PC-9 (cell line): Measurements from ENCODE around the gene RNF11. TPM values are rescaled to one million over a fixed set of nuclear protein-coding genes. Genes with fewer than 3 reads are reported as not detected.

ENCODE experiments used
- BruUV-seq: library from RNA; stranded (reverse); fragments of 400-500 nt; replicated peaks from 2 replicates; lab custom pipeline; 2021; lab: Mats Ljungman, UMichigan
- CTCF ChIA-PET: fragments of 300-600 bp; sonication (Branson Sonifier 250); formaldehyde crosslinking; loops from one replicate; lab custom pipeline; 2022; ENCODE audit warnings: antibody characterized with exemption; lab: Charles Lee
- POLR2A ChIA-PET: fragments of 300-600 bp; sonication (Branson Sonifier 250); formaldehyde crosslinking; loops from one replicate; lab custom pipeline; 2022; ENCODE audit warnings: antibody characterized with exemption; ENCODE audit not compliant: unreplicated experiment; lab: Charles Lee
- DNase-seq, 2 experiments: peaks; one replicate each; pipeline versions ENCODE4 v3.0.0 to v3.0.0-alpha.2; 2015 to 2022; ENCODE audit warnings: mixed read lengths in 1 of 2
- H2AFZ ChIP-seq: fragments of 200-600 bp; sonication (generic); 2 replicates; pipeline ENCODE4 v1.8.1; 2017; ENCODE audit warnings: antibody characterized with exemption
- H3F3A ChIP-seq: fragments of 200-600 bp; sonication (generic); 2 replicates; pipeline ENCODE4 v1.8.1; 2017; ENCODE audit warnings: antibody characterized with exemption, mild to moderate bottlenecking, low read depth; ENCODE audit not compliant: insufficient read depth
- H3K27ac ChIP-seq: fragments of 200-600 bp; sonication (generic); 2 replicates; pipeline ENCODE4 v1.6.1; 2016; ENCODE audit warnings: mixed run types
- H3K27me3 ChIP-seq: fragments of 200-600 bp; sonication (generic); 2 replicates; pipeline ENCODE4 v1.6.1; 2016; ENCODE audit warnings: low read depth, mixed run types; ENCODE audit not compliant: insufficient read depth
- H3K36me3 ChIP-seq: fragments of 200-600 bp; sonication (generic); 2 replicates; pipeline ENCODE4 v1.6.1; 2016; ENCODE audit warnings: low read depth, mixed run types
- H3K4me1 ChIP-seq: fragments of 200-600 bp; sonication (generic); replicated peaks from 2 replicates; pipeline ENCODE4 v1.6.1; 2016; ENCODE audit warnings: mixed run types; ENCODE audit not compliant: insufficient read depth
- H3K4me2 ChIP-seq: fragments of 200-600 bp; sonication (generic); 2 replicates; pipeline ENCODE4 v1.6.1; 2017; ENCODE audit warnings: mixed run types
- H3K4me3 ChIP-seq: fragments of 200-600 bp; sonication (generic); 2 replicates; pipeline ENCODE4 v1.6.1; 2016; ENCODE audit warnings: mixed run types
- H3K79me2 ChIP-seq: fragments of 200-600 bp; sonication (generic); 2 replicates; pipeline ENCODE4 v1.6.1; 2017; ENCODE audit warnings: low read depth, mixed run types
- H3K9me2 ChIP-seq: fragments of 200-600 bp; sonication (generic); 2 replicates; pipeline ENCODE4 v1.8.1; 2017; ENCODE audit warnings: mild to moderate bottlenecking; ENCODE audit not compliant: insufficient read depth
- H3K9me3 ChIP-seq: fragments of 200-600 bp; sonication (generic); 2 replicates; pipeline ENCODE4 v1.8.1; 2016; ENCODE audit warnings: low read depth; ENCODE audit not compliant: insufficient read depth
- H4K20me1 ChIP-seq: fragments of 200-600 bp; sonication (generic); 2 replicates; pipeline ENCODE4 v1.8.1; 2017; ENCODE audit not compliant: insufficient read depth
- CTCF ChIP-seq: fragments of 200-600 bp; sonication (generic); conservative IDR thresholded peaks from 2 replicates; pipeline ENCODE4 v1.6.1; 2017; ENCODE audit warnings: mixed run types, antibody characterized with exemption, mild to moderate bottlenecking, moderate library complexity
- EZH2 ChIP-seq: fragments of 200-600 bp; sonication (generic); IDR thresholded peaks from 2 replicates; pipeline ENCODE4 v1.8.0; 2017; ENCODE audit warnings: antibody characterized with exemption, low read depth
- intact Hi-C: fragments of 100-400 bp; cut with micrococcal nuclease; formaldehyde crosslinking; loops from one replicate; pipeline ENCODE4 v1.10.0; 2022; ENCODE audit not compliant: unreplicated experiment
- total RNA-seq: library from RNA; stranded (reverse); gene quantifications from 2 replicates; pipeline ENCODE4 v1.2.3, GENCODE V29; 2021

The RNF11 gene
- total RNA-seq, 1 experiment from 2014 or later = 73.2 TPM

GRCh38 chr1:51303751-51304251 is 67.7 kb downstream of the RNF11 start:
- H3K27ac ChIP-seq = no peak overlapping the region
- no peaks in the 10 kb centered on the region for H3K36me3 ChIP-seq
- no peaks in the 10 kb centered on the region for H3F3A ChIP-seq
- no peaks in the 10 kb centered on the region for H3K9me3 ChIP-seq
- no peak for DNase-seq
- intact Hi-C loops = no loop called here
- no TSS peak for BruUV-seq
- POLR2A ChIA-PET = no interaction called here
- no peaks in the 10 kb centered on the region for H3K79me2 ChIP-seq
- H3K4me2 ChIP-seq = no peak overlapping the region
- H4K20me1 ChIP-seq = no peaks in the 10 kb centered on the region
- H3K4me1 ChIP-seq = no peaks in the 10 kb centered on the region
- CTCF ChIA-PET = no interaction called here
- no peak overlapping the region for H2AFZ ChIP-seq
- H3K9me2 ChIP-seq = no peaks in the 10 kb centered on the region
- H3K27me3 ChIP-seq = no peaks in the 10 kb centered on the region
- TF ChIP-seq EZH2 (no peak), CTCF (no peak)
- no peak overlapping the region for H3K4me3 ChIP-seq

- Histone ChIP-seq H4K20me1 (no peaks in the 10 kb centered on the region), H3K9me2 (no peaks in the 10 kb centered on the region), H2AFZ (no peak overlapping the region), H3K27me3 (no peaks in the 10 kb centered on the region), H3K4me2 (no peak overlapping the region), H3K36me3 (no peaks in the 10 kb centered on the region), H3K9me3 (no peaks in the 10 kb centered on the region), H3K4me3 (no peak overlapping the region), H3K79me2 (no peaks in the 10 kb centered on the region), H3F3A (no peaks in the 10 kb centered on the region), H3K4me1 (no peaks in the 10 kb centered on the region), H3K27ac (no peak overlapping the region)
- ChIA-PET POLR2A (no interaction called here), CTCF (no interaction called here)
- no TSS peak for BruUV-seq
- no peak for DNase-seq
- TF ChIP-seq EZH2 (no peak), CTCF (no peak)
- intact Hi-C loops = no loop called here
Observed at GRCh38 chr1:51304360-51304759, 68.3 kb downstream of the RNF11 start.

- no TSS peak for BruUV-seq
- no peak overlapping the region for H3K27ac ChIP-seq
- H3K9me3 ChIP-seq = no peaks in the 10 kb centered on the region
- H3K79me2 ChIP-seq = no peaks in the 10 kb centered on the region
- no peak for DNase-seq
- no peaks in the 10 kb centered on the region for H3K9me2 ChIP-seq
- H4K20me1 ChIP-seq = no peaks in the 10 kb centered on the region
- CTCF ChIA-PET = no interaction called here
- H2AFZ ChIP-seq = no peak overlapping the region
- H3F3A ChIP-seq = no peaks in the 10 kb centered on the region
- no peak overlapping the region for H3K4me2 ChIP-seq
- intact Hi-C loops = no loop called here
- H3K4me1 ChIP-seq = no peaks in the 10 kb centered on the region
- H3K36me3 ChIP-seq = no peaks in the 10 kb centered on the region
- no peak for TF ChIP-seq CTCF
- no peak for TF ChIP-seq EZH2
- POLR2A ChIA-PET = no interaction called here
- H3K4me3 ChIP-seq = no peak overlapping the region
- no peaks in the 10 kb centered on the region for H3K27me3 ChIP-seq
Observed at GRCh38 chr1:51305371-51305823, 69.3 kb downstream of the RNF11 start.
